SU-DHL-6 (cell line): ENCODE data around the gene APCDD1.

Experiments used
- EZH2phosphoT487 ChIP-seq: fragments of 200-600 bp; sonication (generic), shearing (Covaris generic); conservative IDR thresholded peaks from 2 replicates; pipeline ENCODE4 v1.6.1; 2018; ENCODE audit warnings: mild to moderate bottlenecking, antibody characterized with exemption, low read length, moderate library complexity, mixed read lengths
- TF ChIP-seq, protein P1 (sequence below): fragments of 200-600 bp; sonication (generic); IDR thresholded peaks from one replicate; pipeline ENCODE4 v1.5.1; 2017; ENCODE audit warnings: antibody characterized with exemption, mild to moderate bottlenecking, low read length, moderate library complexity; ENCODE audit not compliant: insufficient read depth, poor library complexity, severe bottlenecking

DNA sequence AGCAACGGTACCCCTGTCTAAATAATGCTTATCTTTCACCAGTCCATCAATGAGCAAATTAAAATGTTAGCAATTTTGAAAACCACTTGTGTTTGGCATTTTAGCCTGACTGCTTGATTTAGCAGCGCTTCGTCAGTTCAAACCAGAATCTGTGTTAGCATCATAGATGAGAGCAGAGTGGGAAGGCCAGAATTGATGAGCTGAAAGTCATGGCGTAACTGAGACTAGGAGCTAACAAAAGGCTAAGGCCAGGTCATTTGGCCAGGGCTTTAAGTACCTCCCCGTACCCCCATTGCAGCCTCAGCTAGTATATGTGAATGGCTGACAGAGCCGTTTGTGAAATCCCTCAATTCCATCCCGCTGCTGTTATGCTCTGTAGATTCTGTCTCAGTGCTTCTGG, 16.0 kb downstream of the APCDD1 start:
- TF ChIP-seq, protein P1, sequence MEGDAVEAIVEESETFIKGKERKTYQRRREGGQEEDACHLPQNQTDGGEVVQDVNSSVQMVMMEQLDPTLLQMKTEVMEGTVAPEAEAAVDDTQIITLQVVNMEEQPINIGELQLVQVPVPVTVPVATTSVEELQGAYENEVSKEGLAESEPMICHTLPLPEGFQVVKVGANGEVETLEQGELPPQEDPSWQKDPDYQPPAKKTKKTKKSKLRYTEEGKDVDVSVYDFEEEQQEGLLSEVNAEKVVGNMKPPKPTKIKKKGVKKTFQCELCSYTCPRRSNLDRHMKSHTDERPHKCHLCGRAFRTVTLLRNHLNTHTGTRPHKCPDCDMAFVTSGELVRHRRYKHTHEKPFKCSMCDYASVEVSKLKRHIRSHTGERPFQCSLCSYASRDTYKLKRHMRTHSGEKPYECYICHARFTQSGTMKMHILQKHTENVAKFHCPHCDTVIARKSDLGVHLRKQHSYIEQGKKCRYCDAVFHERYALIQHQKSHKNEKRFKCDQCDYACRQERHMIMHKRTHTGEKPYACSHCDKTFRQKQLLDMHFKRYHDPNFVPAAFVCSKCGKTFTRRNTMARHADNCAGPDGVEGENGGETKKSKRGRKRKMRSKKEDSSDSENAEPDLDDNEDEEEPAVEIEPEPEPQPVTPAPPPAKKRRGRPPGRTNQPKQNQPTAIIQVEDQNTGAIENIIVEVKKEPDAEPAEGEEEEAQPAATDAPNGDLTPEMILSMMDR, result no peak
- TF ChIP-seq EZH2phosphoT487, result no peak
